PFSK-1 (cell line): ENCODE results near the gene RNF144B.

Experiments used
- FOXP2 ChIP-seq: optimal IDR thresholded peaks from 2 replicates; pipeline ENCODE3; 2011; ENCODE audit warnings: borderline replicate concordance, control low read depth, inconsistent platforms; ENCODE audit not compliant: insufficient read depth; ENCODE audit errors: extremely low read length, extremely low read depth
- POLR2AphosphoS5 ChIP-seq: IDR thresholded peaks from 2 replicates; pipeline ENCODE4 v1.6.1; 2012; ENCODE audit warnings: low read depth, mild to moderate bottlenecking, control low read depth, low read length, moderate library complexity
- SIN3A ChIP-seq: IDR thresholded peaks from 2 replicates; pipeline ENCODE4 v1.6.1; 2012; ENCODE audit warnings: mild to moderate bottlenecking, low read length, moderate library complexity, borderline replicate concordance; ENCODE audit not compliant: insufficient read depth
- TAF1 ChIP-seq: IDR thresholded peaks from 2 replicates; pipeline ENCODE4 v1.6.1; 2012; ENCODE audit warnings: low read length, control low read depth, borderline replicate concordance; ENCODE audit not compliant: insufficient read depth
- TF ChIP-seq, protein P1 (sequence below), 2 experiments: IDR thresholded peaks; 2 replicates each; pipeline versions ENCODE4 v1.6.1 to v1.8.0; 2011 to 2012; ENCODE audit warnings: low read depth in 2 of 2, low read length in 2 of 2, control low read depth in 1 of 2, inconsistent platforms in 1 of 2, mild to moderate bottlenecking in 1 of 2, moderate library complexity in 1 of 2; ENCODE audit not compliant: insufficient read depth in 1 of 2

The RNF144B gene

DNA sequence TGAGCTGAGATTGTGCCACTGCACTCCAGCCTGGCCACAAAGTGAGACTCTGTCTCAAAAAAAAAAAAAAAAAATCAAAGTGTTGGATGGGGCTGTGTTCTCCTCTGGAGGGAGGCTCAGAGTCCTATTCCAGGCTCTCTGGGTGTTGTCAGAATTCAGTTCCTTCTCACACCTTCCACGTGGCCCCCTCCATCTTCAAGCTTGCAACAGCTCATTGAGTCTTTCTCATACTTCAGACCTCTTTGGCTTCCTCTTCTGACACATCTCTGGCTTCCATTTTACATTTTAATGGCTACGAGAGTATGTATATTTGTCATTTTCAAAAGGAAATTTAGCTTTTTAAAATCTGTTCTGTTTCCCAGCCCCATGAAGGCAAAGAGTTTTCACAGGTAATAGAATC lies 85.8 kb downstream of the RNF144B start:
- no peak for TF ChIP-seq SIN3A
- TF ChIP-seq, protein P1, sequence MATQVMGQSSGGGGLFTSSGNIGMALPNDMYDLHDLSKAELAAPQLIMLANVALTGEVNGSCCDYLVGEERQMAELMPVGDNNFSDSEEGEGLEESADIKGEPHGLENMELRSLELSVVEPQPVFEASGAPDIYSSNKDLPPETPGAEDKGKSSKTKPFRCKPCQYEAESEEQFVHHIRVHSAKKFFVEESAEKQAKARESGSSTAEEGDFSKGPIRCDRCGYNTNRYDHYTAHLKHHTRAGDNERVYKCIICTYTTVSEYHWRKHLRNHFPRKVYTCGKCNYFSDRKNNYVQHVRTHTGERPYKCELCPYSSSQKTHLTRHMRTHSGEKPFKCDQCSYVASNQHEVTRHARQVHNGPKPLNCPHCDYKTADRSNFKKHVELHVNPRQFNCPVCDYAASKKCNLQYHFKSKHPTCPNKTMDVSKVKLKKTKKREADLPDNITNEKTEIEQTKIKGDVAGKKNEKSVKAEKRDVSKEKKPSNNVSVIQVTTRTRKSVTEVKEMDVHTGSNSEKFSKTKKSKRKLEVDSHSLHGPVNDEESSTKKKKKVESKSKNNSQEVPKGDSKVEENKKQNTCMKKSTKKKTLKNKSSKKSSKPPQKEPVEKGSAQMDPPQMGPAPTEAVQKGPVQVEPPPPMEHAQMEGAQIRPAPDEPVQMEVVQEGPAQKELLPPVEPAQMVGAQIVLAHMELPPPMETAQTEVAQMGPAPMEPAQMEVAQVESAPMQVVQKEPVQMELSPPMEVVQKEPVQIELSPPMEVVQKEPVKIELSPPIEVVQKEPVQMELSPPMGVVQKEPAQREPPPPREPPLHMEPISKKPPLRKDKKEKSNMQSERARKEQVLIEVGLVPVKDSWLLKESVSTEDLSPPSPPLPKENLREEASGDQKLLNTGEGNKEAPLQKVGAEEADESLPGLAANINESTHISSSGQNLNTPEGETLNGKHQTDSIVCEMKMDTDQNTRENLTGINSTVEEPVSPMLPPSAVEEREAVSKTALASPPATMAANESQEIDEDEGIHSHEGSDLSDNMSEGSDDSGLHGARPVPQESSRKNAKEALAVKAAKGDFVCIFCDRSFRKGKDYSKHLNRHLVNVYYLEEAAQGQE (IDR thresholded peaks at IDR 0.05; ENCODE audit: insufficient read depth in 1 of 2, low read depth in 2 of 2, low read length in 2 of 2): no peak

DNA sequence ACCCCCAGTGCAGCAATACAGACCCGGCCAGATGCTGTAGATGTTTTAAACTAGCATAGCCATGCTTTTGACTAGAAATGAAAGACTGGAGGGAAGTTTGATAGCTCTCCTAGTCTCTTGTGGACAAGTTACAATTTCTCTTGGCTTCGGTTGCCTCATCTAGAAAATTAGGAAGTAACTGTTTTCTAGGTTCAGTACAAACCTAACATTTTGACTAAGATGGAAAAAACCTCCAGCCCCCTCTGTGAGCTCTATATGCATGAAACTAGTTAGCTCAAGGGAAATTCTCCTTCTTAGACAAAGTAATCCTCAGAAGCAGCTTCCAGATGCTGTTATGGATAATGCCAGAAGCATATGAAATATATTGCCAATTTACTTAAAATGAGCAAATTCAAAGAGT lies 86.6 kb downstream of the RNF144B start:
- TF ChIP-seq, protein P1 (IDR thresholded peaks at IDR 0.05; ENCODE audit: insufficient read depth in 1 of 2, low read depth in 2 of 2, low read length in 2 of 2): no peak
- TF ChIP-seq SIN3A (no peak), POLR2AphosphoS5 (no peak), FOXP2 (no peak), TAF1 (no peak)

DNA sequence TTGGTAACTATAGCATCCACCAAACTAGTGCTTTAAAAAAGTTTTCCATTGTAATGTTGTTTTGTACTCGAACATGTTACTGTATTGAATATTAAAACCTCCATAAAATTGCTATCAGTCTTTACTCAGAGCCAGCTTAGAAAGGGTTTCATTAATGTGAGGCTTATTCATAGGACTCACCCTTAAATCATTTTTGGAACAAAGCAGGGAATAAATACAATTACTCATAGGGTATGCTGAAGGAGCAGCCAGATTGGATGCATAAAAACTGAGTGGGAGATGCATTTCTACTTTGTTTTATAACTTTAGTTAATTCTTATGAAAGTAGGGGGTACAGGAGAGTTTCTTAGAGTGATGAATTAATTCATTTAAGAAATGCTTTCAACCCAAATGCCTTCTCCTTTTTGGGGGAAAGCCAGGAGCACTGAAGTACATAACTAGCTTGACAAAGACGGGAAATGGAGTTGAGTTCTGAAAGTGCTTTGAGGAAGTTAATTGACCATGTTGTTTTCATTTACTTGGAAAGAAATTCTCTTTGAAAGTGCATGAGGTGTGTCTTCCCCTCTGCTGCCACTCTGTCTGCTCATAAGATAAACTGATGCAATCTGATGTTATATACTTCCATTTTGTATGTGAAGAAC lies 90.3 kb downstream of the RNF144B start:
- TF ChIP-seq SIN3A (no peak), TAF1 (no peak), POLR2AphosphoS5 (no peak), FOXP2 (no peak)
- TF ChIP-seq, protein P1 (IDR thresholded peaks at IDR 0.05; ENCODE audit: insufficient read depth in 1 of 2, low read depth in 2 of 2, low read length in 2 of 2): no peak

DNA sequence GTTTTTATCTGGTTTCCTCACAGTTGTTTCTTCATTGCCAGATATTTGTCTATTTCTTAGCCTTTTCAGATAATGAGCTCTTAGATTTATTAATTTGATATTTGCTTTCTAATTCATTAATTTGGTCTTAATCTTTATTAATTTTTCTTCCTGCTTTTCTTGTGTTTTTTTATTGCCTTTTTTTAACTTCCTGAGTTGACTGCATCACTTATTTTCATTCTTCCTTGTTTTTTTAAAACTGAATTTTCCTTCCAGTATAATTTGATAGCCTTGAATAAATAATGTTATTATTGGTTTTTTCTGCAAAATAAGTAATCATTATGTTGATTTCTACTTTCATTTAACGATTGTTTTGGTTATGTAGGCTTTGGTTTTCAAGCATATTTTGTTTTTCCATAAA lies 91.5 kb downstream of the RNF144B start:
- TF ChIP-seq, protein P1 (IDR thresholded peaks at IDR 0.05; ENCODE audit: insufficient read depth in 1 of 2, low read depth in 2 of 2, low read length in 2 of 2): no peak

DNA sequence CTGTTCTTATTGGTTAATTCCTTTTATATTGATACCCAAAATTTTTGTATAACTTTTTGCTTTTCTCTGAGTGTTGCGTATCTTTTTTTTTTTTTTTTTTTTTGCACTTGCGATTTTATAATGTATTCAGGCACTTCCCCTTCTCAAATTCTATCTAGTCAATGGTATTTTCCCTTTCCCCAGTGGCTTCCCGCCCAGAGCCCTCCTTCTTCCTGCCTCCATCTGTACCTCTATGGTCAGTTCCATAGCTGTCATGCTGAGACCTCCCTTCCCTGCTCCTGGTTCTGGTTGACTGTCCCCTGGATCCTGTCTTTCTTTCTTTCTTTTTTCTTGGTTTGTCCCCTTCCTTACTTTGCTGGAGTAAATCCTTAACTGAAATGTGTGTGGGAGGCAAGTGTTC lies 94.7 kb downstream of the RNF144B start:
- no peak for TF ChIP-seq SIN3A
- no peak for TF ChIP-seq POLR2AphosphoS5
- TF ChIP-seq FOXP2: no peak
- TF ChIP-seq, protein P1 (IDR thresholded peaks at IDR 0.05; ENCODE audit: insufficient read depth in 1 of 2, low read depth in 2 of 2, low read length in 2 of 2): no peak
- no peak for TF ChIP-seq TAF1
